ENCODE results near the gene SALL1. TPM values are rescaled to one million over a fixed set of nuclear protein-coding genes. Genes with fewer than 3 reads are reported as not detected.

The SALL1 gene
- total RNA-seq, 4 donors from 2014 or later, result 2.1 to 56.0 (median 9.5) TPM

GRCh38 chr16:51167170-51167895, 16.3 kb upstream of the SALL1 start:
- Histone ChIP-seq H3K27ac (no peak overlapping the region), H3K36me3 (no peaks in the 10 kb centered on the region)

GRCh38 chr16:51166541-51166940, 15.5 kb upstream of the SALL1 start:
- Histone ChIP-seq H3K9me3 (no peaks in the 10 kb centered on the region), H3K36me3 (no peaks in the 10 kb centered on the region), H3K4me1 (no peaks in the 10 kb centered on the region), H3K27ac (no peak overlapping the region), H3K27me3 (no peaks in the 10 kb centered on the region), H3K4me3 (no peak overlapping the region)
- TF ChIP-seq CTCF (IDR thresholded peaks at IDR 0.05) (no peak), POLR2A (IDR thresholded peaks at IDR 0.05) (no peak)
- no peak for DNase-seq
- intact Hi-C loops (cut with DNase I; ENCODE audit: low total_unique reads), result no loop called here

More at GRCh38 chr16:51167170-51167895, 16.3 kb upstream of the SALL1 start:
- Histone ChIP-seq H3K27me3 (no peaks in the 10 kb centered on the region), H3K4me1 (no peaks in the 10 kb centered on the region), H3K9me3 (no peaks in the 10 kb centered on the region), H3K4me3 (no peak overlapping the region)
- no peak for TF ChIP-seq CTCF (IDR thresholded peaks at IDR 0.05)
- TF ChIP-seq POLR2A (IDR thresholded peaks at IDR 0.05), result no peak
- intact Hi-C loops (cut with DNase I; ENCODE audit: low total_unique reads), result no loop called here
- no peak for DNase-seq

- Histone ChIP-seq H3K36me3 (no peaks in the 10 kb centered on the region), H3K27ac (no peak overlapping the region), H3K4me1 (no peaks in the 10 kb centered on the region), H3K27me3 (no peaks in the 10 kb centered on the region), H3K9me3 (no peaks in the 10 kb centered on the region), H3K4me3 (no peak overlapping the region)
- intact Hi-C loops (cut with DNase I; ENCODE audit: low total_unique reads), result no loop called here
- DNase-seq, result no peak
- TF ChIP-seq POLR2A (IDR thresholded peaks at IDR 0.05) (no peak), CTCF (IDR thresholded peaks at IDR 0.05) (no peak)
Observed at GRCh38 chr16:51166091-51166490, 15.0 kb upstream of the SALL1 start.

- Histone ChIP-seq H3K4me1 (no peaks in the 10 kb centered on the region), H3K36me3 (no peaks in the 10 kb centered on the region), H3K9me3 (no peaks in the 10 kb centered on the region), H3K27ac (no peak overlapping the region), H3K27me3 (no peaks in the 10 kb centered on the region), H3K4me3 (no peak overlapping the region)
- no peak for DNase-seq
- TF ChIP-seq POLR2A (IDR thresholded peaks at IDR 0.05), result no peak
- TF ChIP-seq CTCF (IDR thresholded peaks at IDR 0.05), result no peak
- intact Hi-C loops (cut with DNase I; ENCODE audit: low total_unique reads), result no loop called here
Observed at GRCh38 chr16:51165043-51165442, 14.0 kb upstream of the SALL1 start.

- no peak for DNase-seq
- H3K9me3 ChIP-seq, result no peaks in the 10 kb centered on the region
- H3K4me3 ChIP-seq, result no peak overlapping the region
- no peak overlapping the region for H3K27ac ChIP-seq
- TF ChIP-seq CTCF (IDR thresholded peaks at IDR 0.05) (no peak), POLR2A (IDR thresholded peaks at IDR 0.05) (no peak)
- H3K27me3 ChIP-seq, result no peaks in the 10 kb centered on the region
- H3K36me3 ChIP-seq, result no peaks in the 10 kb centered on the region
- intact Hi-C loops (cut with DNase I; ENCODE audit: low total_unique reads), result no loop called here
- peaks cover 0 to 5% of the 10 kb centered on the region in 2 donors for H3K4me1 ChIP-seq
Observed at GRCh38 chr16:51164574-51164973, 13.5 kb upstream of the SALL1 start.

Measured in uterus (tissue), 4 donors.